ENCODE data around the gene ST6GALNAC3. TPM values are rescaled to one million over a fixed set of nuclear protein-coding genes. Genes with fewer than 3 reads are reported as not detected.
A peak's percentile ranks its signal among the peaks of the same experiment; 100 is the strongest.

Gene ST6GALNAC3
- total RNA-seq, 2 donors from 2014 or later: 10.5 to 13.3 TPM

DNA sequence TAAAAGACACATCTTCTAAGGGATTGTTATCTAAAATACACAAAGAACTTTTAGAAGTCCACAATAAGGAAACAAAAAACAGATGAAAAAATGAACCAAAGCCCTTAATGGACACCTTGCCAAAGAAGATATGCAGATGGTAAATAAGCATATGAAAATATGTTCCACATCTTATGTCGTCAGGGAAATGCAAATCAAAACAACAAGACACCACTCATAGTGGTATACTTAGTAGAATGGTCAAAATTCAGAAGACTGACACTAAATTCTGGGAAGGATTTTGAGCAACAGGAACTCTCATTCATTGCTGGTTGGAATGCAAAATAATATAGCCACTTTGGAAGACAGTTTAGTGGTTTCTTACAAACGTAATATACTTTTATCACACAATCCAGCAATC lies 587.0 kb downstream of the ST6GALNAC3 start:
- DNase-seq: no peak
- intact Hi-C loops (cut with DNase I, micrococcal nuclease): no loop called here
- no peak for ATAC-seq

DNA sequence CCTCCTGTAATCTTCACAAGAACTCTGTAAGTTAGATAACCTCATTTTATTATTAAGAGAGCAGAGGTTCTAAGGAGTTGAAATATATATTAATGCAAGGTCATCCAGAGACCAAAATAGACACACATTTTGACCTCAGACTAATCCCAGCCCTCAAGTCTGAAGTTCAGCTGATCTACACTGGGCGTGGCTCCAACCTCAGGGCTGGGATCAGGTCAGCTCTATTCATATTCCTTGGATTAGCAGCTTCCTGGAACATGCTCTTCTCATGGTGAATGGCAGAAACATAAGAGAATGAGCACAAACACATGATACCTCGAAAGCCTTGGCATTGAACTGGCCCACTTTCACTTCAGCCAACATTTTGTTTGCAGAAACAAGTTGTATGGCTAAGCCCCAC lies 592.0 kb downstream of the ST6GALNAC3 start:
- peak; percentile 99 for ATAC-seq
- peak; percentile 37 to 58 for DNase-seq

DNA sequence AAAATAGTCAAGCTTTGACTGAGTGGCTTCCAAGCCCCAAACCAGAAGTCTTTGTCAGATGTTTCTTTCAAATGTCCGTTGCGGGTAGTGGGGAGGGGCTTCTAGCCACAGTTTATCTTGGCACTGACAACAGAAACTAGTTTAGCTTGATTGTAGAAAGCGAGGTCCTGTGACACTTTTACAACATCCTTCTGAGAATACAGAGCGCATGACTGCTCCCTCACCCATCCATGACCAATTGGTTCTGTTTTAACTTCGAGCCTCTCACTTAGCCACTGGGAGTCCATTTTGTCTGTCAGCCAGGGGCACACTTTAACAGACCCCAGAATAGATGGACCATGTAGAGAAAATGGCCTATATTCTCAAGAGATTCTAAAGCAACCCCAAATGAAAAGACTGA lies 593.5 kb downstream of the ST6GALNAC3 start:
- ATAC-seq (peak; percentile 47), DNase-seq (no peak)
- intact Hi-C loops (cut with DNase I, micrococcal nuclease): no loop called here

More for the DNA sequence above, 592.0 kb downstream of the ST6GALNAC3 start:
- intact Hi-C loops (cut with DNase I, micrococcal nuclease): no loop called here

DNA sequence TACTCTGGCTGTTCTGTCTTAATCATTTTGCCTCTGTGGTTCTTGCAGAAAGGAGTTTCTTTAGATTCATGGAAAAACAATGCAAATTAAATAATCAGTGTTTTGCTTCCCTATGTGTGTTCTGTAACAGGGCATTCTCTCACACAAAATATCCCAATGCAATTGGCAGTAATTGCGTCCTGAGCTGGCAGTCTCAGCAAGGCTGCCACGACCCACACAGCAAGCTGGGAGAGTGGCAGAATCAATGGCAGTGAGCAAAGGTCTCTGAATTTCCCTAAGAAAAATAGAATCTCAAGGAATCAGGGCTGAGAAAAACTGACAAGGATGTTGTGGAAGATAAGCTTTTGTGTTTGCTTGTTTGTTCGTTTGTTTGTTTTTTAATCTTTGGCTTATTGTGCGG lies 594.6 kb downstream of the ST6GALNAC3 start:
- intact Hi-C loops (cut with DNase I, micrococcal nuclease): no loop called here
- ATAC-seq (no peak), DNase-seq (no peak)

DNA sequence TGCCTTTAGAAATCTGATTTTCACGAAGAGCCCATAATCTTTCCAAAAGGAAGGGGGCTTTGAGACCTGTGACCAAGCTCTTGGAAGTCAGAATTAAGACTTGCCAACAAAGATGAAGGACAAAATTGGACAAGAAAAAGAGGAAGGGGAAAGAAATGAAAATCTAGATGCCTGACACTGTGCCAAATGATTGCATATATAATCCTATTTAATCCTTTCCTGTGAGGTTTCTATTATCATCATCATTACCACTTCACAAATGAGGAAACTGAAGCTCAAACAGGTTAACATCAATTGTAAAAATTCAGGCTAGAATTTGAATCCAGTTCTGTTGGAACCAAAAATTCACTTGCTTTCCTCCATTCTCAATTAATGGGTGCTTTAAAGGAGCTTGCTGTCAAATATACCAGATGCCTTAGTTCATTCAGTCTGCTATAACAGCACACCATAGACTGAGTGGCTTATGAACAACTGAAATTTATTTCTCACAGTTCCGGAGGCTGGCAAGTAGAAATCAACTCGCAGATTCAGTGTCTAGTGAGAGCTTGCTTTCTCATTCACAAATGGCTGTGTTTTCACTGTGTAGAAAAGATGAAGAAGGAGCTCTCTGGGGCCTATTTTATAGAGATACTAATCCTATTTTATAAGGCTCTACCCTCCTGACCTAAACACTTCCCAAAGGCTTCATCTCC lies 595.2 kb downstream of the ST6GALNAC3 start:
- ATAC-seq: no peak
- DNase-seq: no peak
- intact Hi-C loops (cut with DNase I, micrococcal nuclease): no loop called here

DNA sequence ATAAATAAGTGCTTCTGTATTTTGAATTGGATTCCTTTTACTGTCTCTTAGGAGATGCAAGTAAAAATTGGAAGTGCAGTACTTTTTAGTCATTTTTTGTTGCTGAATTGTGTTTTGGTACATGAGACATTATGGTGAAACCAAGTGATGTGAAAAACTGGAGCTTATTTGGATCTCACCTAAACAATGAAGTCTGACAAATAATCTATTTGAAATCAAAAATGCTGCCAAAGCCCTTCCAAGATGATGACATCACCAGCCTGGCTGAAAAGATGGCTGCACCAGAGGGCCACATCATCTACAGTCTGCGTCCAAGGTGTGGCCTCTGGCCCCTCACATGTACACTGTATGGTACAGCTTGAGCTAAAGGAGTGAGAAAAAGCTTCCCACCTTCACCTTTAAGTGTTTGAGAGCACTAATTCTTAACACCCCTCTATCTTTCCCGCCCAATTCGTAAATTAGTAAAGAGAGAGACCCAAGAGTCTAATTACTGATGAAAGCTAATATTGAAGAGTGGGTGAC lies 600.2 kb downstream of the ST6GALNAC3 start:
- ATAC-seq: no peak
- DNase-seq: no peak
- intact Hi-C loops (cut with DNase I, micrococcal nuclease): no loop called here

DNA sequence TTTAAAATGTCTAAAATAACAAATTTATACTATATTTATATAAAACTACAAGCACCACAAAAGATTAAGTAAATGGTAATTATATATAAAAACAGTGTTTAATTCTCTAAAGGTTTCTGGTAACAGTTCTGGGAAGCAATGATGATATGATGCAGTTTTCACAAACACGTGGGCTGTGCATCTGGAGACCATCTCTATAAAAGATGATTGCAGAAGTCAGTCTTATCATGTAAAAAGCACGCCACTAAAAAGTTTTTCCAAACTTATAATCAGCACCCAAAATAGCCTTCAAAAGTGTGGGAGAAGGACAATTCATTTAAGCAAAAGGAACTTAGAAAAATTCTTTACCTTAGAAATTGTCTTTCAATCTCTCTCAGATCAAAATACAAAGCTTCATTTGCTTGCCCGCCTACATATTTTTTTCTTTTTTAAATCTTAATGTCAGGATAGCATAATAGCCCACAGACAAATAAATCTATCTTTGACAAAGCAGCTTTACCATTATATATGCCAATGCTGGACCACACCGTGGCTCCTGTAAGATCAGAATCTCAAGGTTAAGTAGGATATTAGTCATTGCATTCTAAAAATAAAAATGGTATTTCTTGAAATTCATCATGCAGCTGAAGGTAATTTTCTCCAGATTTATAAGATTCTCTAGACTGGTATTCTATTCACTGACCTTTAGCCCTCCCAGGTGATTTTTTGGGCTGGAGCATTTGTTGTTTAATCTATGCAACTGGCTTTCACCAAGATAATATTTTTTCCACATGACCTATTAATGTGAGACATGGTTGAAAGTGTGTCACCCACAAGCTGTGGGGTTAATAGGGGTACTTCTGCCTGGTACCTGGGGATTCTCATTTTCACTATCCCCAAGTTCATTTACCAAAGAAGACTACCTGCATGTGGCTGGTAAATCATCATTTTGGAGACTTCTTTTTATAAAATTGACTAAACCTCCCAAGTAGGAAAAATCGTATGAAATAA lies 603.2 kb downstream of the ST6GALNAC3 start:
- intact Hi-C loops (cut with DNase I, micrococcal nuclease): no loop called here
- ATAC-seq (no peak), DNase-seq (no peak)

DNA sequence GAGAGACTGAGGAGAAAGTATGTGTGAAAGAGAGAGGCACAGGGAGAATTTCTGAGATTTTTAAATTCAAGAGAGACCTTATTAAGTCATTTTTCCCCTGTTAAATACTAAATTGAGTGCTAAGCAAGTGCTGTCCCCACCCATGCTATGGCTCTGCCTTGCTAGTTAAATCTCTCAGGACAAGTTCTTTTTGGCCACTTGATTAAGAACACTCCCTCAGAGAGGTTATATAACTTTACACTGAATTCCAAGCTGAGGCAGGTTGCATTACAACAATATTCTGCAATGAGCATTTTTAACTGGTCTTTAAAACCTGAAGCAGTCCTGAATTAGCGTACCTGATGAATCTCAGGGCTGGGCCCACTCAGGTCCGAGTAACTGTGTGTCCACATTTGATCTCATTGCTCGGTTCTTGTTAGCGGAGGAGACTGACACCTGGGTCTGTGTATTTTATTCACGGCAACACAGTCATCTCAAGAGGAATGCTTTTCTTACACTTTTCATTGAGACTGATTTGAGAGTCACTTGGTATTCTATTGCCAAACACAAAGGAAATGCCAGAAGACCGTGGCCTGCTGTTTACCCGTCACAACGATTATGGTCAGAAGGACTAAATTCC lies 605.1 kb downstream of the ST6GALNAC3 start:
- no peak for ATAC-seq
- DNase-seq: no peak
- intact Hi-C loops (cut with DNase I, micrococcal nuclease): no loop called here

DNA sequence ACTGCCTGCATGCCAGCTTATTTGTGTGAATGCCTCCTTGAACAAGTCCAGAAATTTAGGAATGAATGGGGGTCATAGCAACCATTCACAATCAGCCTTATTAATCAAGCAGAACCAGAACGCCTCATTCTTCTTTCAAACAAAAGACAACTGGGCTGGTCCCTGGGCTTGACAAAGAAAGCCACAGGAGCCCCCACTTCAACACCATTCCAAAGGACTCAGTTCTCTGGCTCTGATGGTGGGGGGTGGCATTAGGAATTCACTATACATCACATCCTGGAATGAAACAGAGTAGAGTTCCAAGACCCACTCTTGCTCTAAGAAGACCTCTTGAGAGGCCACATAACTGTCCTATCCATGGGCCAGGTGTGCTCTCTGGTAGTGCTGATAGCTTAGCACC lies 606.1 kb downstream of the ST6GALNAC3 start:
- DNase-seq (no peak), ATAC-seq (no peak)
- intact Hi-C loops (cut with DNase I, micrococcal nuclease): no loop called here

DNA sequence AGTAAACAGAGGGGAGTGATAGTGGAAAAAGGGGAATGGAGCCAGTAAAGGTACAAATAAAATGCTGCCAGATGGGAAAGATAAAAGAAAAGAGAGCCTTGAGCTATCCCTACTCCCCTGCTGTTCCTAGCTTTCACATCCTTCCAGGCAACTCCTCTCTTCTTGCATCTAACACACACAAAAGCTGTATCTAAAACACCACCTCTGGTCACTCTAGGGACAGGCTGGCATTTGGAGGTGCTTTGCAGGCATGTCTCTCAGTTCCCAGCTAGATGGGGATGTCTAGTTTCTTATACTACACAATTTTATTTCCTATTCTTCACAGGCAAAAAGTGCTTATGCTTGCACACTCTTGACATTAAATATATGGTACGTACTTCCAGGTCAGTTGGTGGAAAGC lies 607.6 kb downstream of the ST6GALNAC3 start:
- DNase-seq: no peak
- intact Hi-C loops (cut with DNase I, micrococcal nuclease): no loop called here
- no peak for ATAC-seq

Other genes starting within 250 kb of the ST6GALNAC3 start
- gene ASB17, start 142.3 kb upstream of the ST6GALNAC3 start, total RNA-seq: not detected